Esophagus squamous epithelium (tissue), 4 donors: Measurements from ENCODE around the gene MVB12B.

Experiments
- CTCF ChIP-seq, 6 experiments: fragments of 450-650 bp in 4 of 6; fragments of 200-600 bp in 2 of 6; sonication (generic) in 2 of 6; IDR thresholded peaks; one replicate each; pipeline ENCODE4 v1.5.1; 2016 to 2019; ENCODE audit warnings: antibody characterized with exemption in 6 of 6, mild to moderate bottlenecking in 4 of 6, moderate library complexity in 4 of 6
- POLR2A ChIP-seq, 4 donors: fragments of 450-650 bp; IDR thresholded peaks; one replicate each; pipeline ENCODE4 v1.6.1; 2017; ENCODE audit warnings: antibody characterized with exemption in 4 of 4, mild to moderate bottlenecking in 4 of 4, moderate library complexity in 3 of 4

GRCh38 chr9:126376311-126377175, 49.9 kb downstream of the MVB12B start:
- TF ChIP-seq CTCF (IDR thresholded peaks at IDR 0.05) (no peak), POLR2A (IDR thresholded peaks at IDR 0.05) (no peak)
